MM.1S (cell line): ENCODE results near the gene SH3D19.

Experiments used
- DNase-seq: peaks from one replicate; pipeline ENCODE4 v3.0.0-alpha.2; 2015
- H2AFZ ChIP-seq: fragments of 300-600 bp; sonication (generic); 2 replicates; pipeline ENCODE4 v1.6.0; 2016; ENCODE audit warnings: antibody characterized with exemption, low read length
- H3F3A ChIP-seq: fragments of 300-600 bp; sonication (generic); 2 replicates; pipeline ENCODE4 v1.6.1; 2016; ENCODE audit warnings: mild to moderate bottlenecking, antibody characterized with exemption, low read length, moderate library complexity, mixed read lengths; ENCODE audit not compliant: insufficient read depth
- H3K27ac ChIP-seq: fragments of 300-600 bp; sonication (generic); 2 replicates; pipeline ENCODE4 v1.5.1; 2016; ENCODE audit warnings: mild to moderate bottlenecking, low read length
- H3K27me3 ChIP-seq: fragments of 300-600 bp; sonication (generic); replicated peaks from 2 replicates; pipeline ENCODE4 v1.6.0; 2016; ENCODE audit warnings: low read length; ENCODE audit not compliant: insufficient read depth
- H3K36me3 ChIP-seq: fragments of 300-600 bp; sonication (generic); replicated peaks from 2 replicates; pipeline ENCODE4 v1.6.1; 2016; ENCODE audit warnings: mild to moderate bottlenecking, low read length, mixed read lengths; ENCODE audit not compliant: insufficient read depth
- H3K4me1 ChIP-seq: fragments of 300-600 bp; sonication (generic); 2 replicates; pipeline ENCODE4 v1.6.1; 2016; ENCODE audit warnings: low read length, mixed read lengths
- H3K4me2 ChIP-seq: fragments of 300-600 bp; sonication (generic); 2 replicates; pipeline ENCODE4 v1.6.0; 2016; ENCODE audit warnings: low read depth, low read length
- H3K4me3 ChIP-seq: fragments of 300-600 bp; sonication (generic); 2 replicates; pipeline ENCODE4 v1.5.1; 2016; ENCODE audit warnings: low read length, mixed read lengths
- H3K79me2 ChIP-seq: fragments of 300-600 bp; sonication (generic); 2 replicates; pipeline ENCODE4 v1.6.1; 2016; ENCODE audit warnings: mixed run types, low read length, mixed read lengths
- H3K9ac ChIP-seq: fragments of 300-600 bp; sonication (generic); 2 replicates; pipeline ENCODE4 v1.6.1; 2016; ENCODE audit warnings: low read length, mixed read lengths
- H3K9me2 ChIP-seq: fragments of 300-600 bp; sonication (generic); replicated peaks from 2 replicates; pipeline ENCODE4 v1.6.1; 2016; ENCODE audit warnings: mild to moderate bottlenecking, low read length, mixed read lengths; ENCODE audit not compliant: insufficient read depth
- H3K9me3 ChIP-seq: fragments of 300-600 bp; sonication (generic); replicated peaks from 2 replicates; pipeline ENCODE4 v1.6.1; 2016; ENCODE audit warnings: mild to moderate bottlenecking, low read length, mixed read lengths; ENCODE audit not compliant: insufficient read depth
- H4K20me1 ChIP-seq: fragments of 300-600 bp; sonication (generic); 2 replicates; pipeline ENCODE4 v1.6.1; 2016; ENCODE audit warnings: mild to moderate bottlenecking, low read length, moderate library complexity, mixed read lengths; ENCODE audit not compliant: insufficient read depth
- EZH2 ChIP-seq: fragments of 300-600 bp; sonication (generic); optimal IDR thresholded peaks from 2 replicates; pipeline ENCODE3; 2017; ENCODE audit warnings: low read depth, mild to moderate bottlenecking, antibody characterized with exemption, low read length, mixed read lengths
- EZH2phosphoT487 ChIP-seq: fragments of 300-600 bp; sonication (generic); IDR thresholded peaks from 2 replicates; pipeline ENCODE4 v1.6.1; 2018; ENCODE audit warnings: antibody characterized with exemption, low read length
- TF ChIP-seq, protein P1 (sequence below): fragments of 300-600 bp; sonication (generic); IDR thresholded peaks from 2 replicates; pipeline ENCODE4 v1.5.1; 2016; ENCODE audit warnings: antibody characterized with exemption, low read length, mixed read lengths

The SH3D19 gene

DNA sequence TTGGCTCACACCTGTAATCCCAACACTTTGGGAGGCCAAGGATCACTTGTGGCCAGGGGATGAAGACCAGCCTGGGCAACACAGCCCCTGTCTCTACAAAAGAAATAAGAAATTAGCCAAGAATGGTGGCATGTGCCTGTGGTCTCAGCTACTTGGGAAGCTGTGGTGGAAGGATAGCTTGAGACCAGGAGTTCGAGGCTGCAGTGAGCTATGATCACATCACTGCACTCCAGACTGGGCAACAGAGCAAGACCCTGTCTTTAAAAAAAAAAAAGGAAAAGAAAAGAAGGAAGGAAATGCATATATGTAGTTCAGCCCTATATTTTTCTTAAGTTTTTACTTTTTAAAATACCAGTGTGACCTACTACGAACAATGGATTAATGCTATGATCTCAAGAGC is 33.4 kb downstream of the SH3D19 start:
- no peak overlapping the region for H3K4me2 ChIP-seq
- H3F3A ChIP-seq: no peaks in the 10 kb centered on the region
- H3K79me2 ChIP-seq: no peaks in the 10 kb centered on the region

GRCh38 chr4:151291485-151291884 is 33.9 kb downstream of the SH3D19 start:
- no peak overlapping the region for H3K9ac ChIP-seq
- TF ChIP-seq, protein P1, sequence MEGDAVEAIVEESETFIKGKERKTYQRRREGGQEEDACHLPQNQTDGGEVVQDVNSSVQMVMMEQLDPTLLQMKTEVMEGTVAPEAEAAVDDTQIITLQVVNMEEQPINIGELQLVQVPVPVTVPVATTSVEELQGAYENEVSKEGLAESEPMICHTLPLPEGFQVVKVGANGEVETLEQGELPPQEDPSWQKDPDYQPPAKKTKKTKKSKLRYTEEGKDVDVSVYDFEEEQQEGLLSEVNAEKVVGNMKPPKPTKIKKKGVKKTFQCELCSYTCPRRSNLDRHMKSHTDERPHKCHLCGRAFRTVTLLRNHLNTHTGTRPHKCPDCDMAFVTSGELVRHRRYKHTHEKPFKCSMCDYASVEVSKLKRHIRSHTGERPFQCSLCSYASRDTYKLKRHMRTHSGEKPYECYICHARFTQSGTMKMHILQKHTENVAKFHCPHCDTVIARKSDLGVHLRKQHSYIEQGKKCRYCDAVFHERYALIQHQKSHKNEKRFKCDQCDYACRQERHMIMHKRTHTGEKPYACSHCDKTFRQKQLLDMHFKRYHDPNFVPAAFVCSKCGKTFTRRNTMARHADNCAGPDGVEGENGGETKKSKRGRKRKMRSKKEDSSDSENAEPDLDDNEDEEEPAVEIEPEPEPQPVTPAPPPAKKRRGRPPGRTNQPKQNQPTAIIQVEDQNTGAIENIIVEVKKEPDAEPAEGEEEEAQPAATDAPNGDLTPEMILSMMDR: no peak
- TF ChIP-seq EZH2phosphoT487 (no peak), EZH2 (no peak)
- no peak overlapping the region for H3K4me2 ChIP-seq
- no peaks in the 10 kb centered on the region for H3K36me3 ChIP-seq
- no peaks in the 10 kb centered on the region for H3K9me2 ChIP-seq
- DNase-seq: no peak
- no peaks in the 10 kb centered on the region for H3F3A ChIP-seq
- no peaks in the 10 kb centered on the region for H4K20me1 ChIP-seq
- H3K79me2 ChIP-seq: no peaks in the 10 kb centered on the region
- H3K4me3 ChIP-seq: no peak overlapping the region
- H3K27ac ChIP-seq: no peak overlapping the region
- H3K4me1 ChIP-seq: no peaks in the 10 kb centered on the region
- no peaks in the 10 kb centered on the region for H3K9me3 ChIP-seq
- H3K27me3 ChIP-seq: no peaks in the 10 kb centered on the region
- no peak overlapping the region for H2AFZ ChIP-seq

More for the DNA sequence above, 33.4 kb downstream of the SH3D19 start:
- Histone ChIP-seq H3K27ac (no peak overlapping the region), H3K9me2 (no peaks in the 10 kb centered on the region), H4K20me1 (no peaks in the 10 kb centered on the region), H2AFZ (no peak overlapping the region), H3K36me3 (no peaks in the 10 kb centered on the region), H3K9ac (no peak overlapping the region), H3K4me3 (no peak overlapping the region), H3K4me1 (no peaks in the 10 kb centered on the region), H3K27me3 (no peaks in the 10 kb centered on the region), H3K9me3 (no peaks in the 10 kb centered on the region)
- TF ChIP-seq EZH2phosphoT487: no peak
- TF ChIP-seq, protein P1: no peak
- TF ChIP-seq EZH2: no peak
- DNase-seq: no peak

GRCh38 chr4:151287409-151287808 is 38.0 kb downstream of the SH3D19 start:
- H3K79me2 ChIP-seq: no peaks in the 10 kb centered on the region
- no peak for DNase-seq
- H3K4me1 ChIP-seq: no peaks in the 10 kb centered on the region
- H3K36me3 ChIP-seq: no peaks in the 10 kb centered on the region
- H3K9ac ChIP-seq: no peak overlapping the region
- H3K27ac ChIP-seq: no peak overlapping the region
- no peaks in the 10 kb centered on the region for H3K9me2 ChIP-seq
- no peaks in the 10 kb centered on the region for H3K9me3 ChIP-seq
- no peaks in the 10 kb centered on the region for H3K27me3 ChIP-seq
- no peak overlapping the region for H2AFZ ChIP-seq
- no peaks in the 10 kb centered on the region for H3F3A ChIP-seq
- H3K4me3 ChIP-seq: no peak overlapping the region
- H4K20me1 ChIP-seq: no peaks in the 10 kb centered on the region
- H3K4me2 ChIP-seq: no peak overlapping the region
- TF ChIP-seq EZH2phosphoT487: no peak
- TF ChIP-seq, protein P1: no peak
